DOHH2 (cell line): ENCODE results near the gene MYO1B.

ENCODE experiments used
- CTCF ChIP-seq: fragments of 200-600 bp; sonication (generic); IDR thresholded peaks from one replicate; pipeline ENCODE4 v1.5.1; 2014; ENCODE audit warnings: antibody characterized with exemption, mild to moderate bottlenecking, low read depth, low read length; ENCODE audit not compliant: poor library complexity, severe bottlenecking
- EZH2phosphoT487 ChIP-seq: fragments of 200-600 bp; sonication (generic); IDR thresholded peaks from 2 replicates; pipeline ENCODE4 v1.6.1; 2017; ENCODE audit warnings: borderline replicate concordance, mild to moderate bottlenecking, antibody characterized with exemption, low read length, moderate library complexity, mixed read lengths

- TF ChIP-seq CTCF (no peak), EZH2phosphoT487 (no peak)
Measured at GRCh38 chr2:191245869-191246531, 796 bp downstream of the MYO1B start.
